Middle frontal gyrus (tissue), 1 donor: ENCODE data around the gene ANO7.

Source experiments
- DNase-seq: peaks from one replicate; pipeline ENCODE4 v3.0.0-alpha.2; 2015; ENCODE audit warnings: low spot score; ENCODE audit errors: extremely low spot score

ANO7 gene

GRCh38 chr2:241227594-241227993 is 39.1 kb downstream of the ANO7 start:
- DNase-seq = no peak

- no peak for DNase-seq
These were observed 39.8 kb downstream of the ANO7 start for GRCh38 chr2:241228081-241228859.

DNA sequence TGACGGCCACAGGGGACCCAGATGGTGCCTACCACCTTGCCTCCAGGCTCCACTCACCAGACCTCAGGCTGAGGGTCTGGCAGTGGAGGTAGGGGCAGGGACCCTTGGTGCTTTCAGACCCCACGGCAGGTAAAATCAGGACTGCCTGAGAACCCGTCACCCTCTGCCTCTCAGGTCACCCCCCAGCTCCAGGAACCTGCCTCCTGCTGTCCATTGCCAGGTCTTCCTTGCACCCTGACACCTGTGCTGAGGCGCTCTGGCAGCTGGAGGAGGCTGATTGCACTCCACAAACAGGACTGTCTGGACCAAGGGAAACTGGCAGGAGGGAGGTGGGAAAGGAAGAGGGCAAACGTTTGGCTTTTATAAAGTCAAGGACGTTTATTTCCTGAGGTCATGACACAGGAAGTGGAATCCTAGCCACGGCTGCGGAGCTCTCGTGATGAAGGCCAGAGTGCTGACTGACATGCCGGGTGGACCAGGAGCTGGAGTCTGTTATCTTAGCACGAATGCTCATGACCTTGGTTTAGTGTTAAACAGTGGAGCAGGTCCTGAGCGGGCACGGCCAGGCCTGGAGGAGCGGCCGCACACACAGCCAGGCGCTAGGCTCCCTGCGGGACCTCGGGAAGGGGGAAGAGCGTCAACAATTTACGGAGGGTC is 40.5 kb downstream of the ANO7 start:
- DNase-seq = no peak

DNA sequence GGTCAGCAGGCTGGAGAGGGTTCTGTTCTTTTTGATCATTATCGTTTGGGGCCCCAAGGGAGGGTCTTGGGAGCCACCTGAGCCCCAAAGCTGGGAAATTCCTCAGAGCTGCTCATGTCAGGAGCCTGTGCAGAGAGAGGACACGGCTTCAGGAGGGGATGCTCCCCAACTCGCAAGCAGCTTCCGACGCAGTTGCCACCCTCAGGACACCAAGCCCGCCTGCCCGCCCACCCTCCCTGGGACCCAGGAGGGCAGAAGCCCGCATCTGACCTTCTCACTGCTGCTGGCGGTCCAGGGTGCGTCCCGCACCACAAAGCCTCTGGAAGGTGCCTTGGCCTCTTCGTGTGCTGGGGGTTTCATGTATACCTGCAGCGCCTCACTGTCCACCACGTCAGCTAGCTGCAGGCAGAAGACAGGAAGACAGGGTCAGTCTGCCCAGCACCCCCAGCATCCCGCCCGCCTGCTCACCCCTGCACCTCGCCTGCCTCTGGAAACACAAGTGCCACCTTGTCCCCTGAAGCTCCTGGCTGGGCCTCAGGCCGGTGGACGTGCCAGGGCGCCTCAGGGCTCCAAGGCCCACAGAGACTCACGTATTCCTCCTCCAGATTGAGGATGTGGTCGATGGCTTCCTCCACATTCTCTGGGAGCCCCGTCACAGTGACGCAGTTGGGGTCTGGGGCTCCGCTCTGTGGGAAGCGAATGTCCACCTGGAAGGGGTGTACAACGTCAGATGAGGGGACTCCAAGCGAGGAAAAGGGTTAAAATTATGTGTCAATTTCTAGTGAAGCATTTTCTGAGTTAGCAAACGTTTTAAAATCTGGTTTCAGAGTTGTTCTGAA is 41.3 kb downstream of the ANO7 start:
- no peak for DNase-seq

GRCh38 chr2:241230435-241230834 is 42.0 kb downstream of the ANO7 start:
- DNase-seq = no peak

DNA sequence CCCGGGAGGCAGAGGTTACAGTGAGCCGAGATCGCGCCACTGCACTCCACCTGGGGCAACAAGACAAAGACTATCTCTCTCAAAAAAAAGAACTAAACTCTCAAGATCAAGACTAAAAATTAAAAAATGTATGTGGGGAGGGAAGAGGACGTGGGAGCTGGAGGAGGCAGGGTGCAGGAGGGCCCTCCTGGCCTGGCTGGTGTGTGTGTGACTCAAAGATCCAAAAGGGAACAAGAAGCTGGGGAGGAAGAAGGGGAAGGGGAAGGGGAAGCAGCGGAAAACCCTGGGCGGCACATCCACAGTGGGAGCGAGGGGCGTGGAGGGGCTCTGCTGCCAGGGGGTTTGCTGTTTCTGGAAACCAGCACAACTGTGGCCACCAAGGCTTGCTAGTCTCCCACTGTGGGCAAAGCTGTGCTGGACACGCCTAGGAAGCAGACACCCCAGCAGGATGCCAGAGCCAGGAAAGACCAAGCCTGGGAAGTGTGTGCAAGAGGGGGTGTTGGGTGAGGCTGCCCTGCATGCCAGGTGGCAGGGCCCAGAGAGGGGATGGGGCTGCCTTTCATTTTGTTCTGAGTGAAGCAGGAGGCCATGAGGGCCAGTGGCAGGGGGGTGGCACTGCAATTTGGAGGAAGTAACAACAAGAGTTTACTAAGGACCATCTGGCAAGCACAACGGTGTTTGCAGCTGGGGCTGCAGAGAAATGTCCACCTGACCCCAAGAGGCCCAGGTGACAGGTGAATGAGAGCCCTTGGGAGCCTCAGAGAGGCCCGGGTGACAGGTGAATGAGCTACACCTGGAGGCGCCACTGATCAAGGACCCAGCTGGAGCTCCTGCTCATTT is 44.5 kb downstream of the ANO7 start:
- DNase-seq = no peak

- no peak for DNase-seq
These were observed 45.8 kb downstream of the ANO7 start for GRCh38 chr2:241234066-241234790.

- no peak for DNase-seq
These were observed 46.7 kb downstream of the ANO7 start for GRCh38 chr2:241234962-241235740.

DNA sequence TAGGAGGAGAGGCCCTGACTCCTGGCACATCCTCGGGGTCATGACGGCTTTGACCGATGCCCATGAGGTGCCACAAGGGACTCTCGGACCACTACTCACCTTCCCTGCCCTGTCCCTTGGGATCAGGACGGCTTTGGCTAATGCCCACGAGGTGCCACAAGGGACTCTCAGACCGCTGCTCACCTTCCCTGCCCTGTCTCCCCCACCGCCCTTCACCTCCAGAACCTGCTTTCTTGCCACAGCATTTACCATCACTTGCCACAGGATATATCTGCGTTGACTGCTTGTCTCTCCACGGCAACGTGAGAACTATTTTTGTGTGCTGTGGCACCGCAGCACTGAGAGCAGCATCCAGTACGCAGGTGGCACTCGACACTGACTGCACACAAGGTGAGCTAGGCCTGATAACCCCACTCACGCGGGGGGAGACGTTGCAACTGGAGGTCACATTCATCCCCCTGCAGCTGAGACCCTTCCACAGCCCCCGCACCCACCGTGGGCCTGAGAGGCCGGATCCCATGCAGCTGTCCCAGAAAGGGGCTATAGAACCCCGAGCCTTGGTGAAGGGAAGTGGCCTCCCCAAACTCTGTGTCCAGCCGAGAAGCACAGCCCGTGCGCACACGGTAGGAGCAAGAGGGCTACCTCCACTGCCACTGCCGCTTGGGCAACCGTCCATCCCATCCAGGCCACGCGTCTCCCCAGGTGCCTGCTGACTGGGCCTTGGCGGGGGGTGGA is 47.5 kb downstream of the ANO7 start:
- no peak for DNase-seq

DNA sequence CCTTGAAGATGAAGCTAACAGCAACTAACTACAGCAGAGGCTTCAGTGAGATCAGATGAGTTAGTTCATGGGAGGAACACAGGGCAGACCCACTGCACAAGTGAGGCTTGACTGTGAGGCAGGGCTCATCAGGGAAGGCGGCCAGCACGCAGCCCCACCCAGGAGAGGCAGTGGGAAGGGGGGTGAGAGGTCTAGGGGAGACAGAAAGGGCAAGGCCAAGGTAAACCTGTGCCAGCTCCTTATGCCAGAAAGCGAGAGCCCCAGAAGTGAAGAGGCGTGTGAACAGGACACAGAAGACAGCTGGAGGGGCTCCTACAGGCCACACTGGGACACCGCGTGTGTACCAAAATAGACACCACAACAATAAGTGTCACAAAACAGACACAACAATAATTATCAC is 48.6 kb downstream of the ANO7 start:
- DNase-seq = no peak

DNA sequence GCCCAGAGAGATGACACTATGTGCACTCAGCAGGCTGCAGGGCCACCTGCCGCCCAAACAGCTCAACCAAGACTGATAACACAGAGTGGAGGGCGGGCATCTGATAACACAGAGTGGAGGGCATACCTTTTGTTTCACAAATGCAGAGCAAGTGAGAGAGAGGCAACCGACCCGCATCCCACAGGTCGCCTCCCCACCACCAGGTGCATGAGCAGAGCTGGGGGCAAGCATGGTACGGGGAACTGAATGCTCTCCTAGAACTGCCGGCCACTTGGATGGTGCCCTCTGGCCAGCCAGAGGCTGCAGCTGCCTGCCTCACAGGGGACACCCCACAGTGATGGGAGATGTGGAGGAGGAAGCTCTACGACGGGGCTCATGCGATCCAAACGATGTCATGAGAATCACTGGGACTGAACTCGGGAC is 49.5 kb downstream of the ANO7 start:
- DNase-seq = no peak

DNA sequence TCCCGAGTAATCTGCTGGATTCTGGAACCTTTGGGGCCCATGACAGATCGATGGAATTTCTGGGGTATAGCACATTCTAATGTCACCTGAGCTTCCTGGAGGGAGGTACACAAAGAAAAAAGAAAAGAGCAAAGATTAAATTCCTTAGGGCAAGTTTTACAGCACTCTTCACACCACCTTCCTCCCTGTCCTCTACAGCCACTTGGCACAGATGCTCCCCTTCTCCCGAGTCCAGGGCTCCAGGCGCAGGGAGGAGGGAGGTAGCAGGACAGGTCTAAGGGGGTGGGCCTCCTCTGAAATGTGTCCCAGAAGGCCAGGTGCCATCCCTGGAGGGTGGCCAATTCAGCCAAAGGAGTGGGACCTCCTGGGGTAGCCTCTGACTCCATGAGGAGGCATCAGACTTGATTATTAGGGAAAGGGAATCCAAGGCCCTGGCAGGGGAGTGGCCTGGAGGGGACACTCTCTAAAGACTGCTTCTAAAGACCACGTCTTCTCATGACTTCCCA is 50.3 kb downstream of the ANO7 start:
- DNase-seq = no peak

DNA sequence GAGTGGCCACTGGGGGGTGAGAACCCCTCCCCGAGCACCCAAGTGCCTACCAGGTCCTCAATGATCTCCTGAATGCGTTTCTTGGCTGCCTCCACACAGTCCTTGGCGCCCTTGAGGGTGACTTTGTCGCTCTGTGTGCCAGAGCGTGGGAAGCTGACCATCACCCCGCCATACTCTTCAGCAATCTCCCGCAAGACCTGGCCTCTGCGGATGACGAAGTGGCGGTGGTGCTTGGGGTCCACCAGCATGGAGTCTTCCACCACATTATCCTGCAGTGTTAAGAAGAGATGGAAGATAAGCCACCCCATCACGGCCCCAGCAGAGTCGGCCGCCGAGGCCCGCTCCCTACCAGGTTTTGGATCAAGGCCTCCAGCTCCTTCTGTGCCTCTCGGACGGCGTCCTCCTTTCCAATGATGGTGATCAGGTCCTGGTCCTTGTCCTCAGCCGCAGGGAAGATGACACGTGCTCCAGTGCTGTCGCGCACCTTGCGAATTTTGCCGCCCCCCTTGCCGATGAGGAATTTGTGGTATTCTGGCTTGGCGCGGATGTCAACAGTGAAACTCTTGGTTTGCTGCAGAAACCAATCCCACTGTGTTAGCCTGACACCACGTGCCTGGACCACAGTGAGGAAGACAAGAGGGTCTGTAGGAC is 51.2 kb downstream of the ANO7 start:
- DNase-seq = no peak

GRCh38 chr2:241240320-241241004 is 52.0 kb downstream of the ANO7 start:
- DNase-seq = no peak

DNA sequence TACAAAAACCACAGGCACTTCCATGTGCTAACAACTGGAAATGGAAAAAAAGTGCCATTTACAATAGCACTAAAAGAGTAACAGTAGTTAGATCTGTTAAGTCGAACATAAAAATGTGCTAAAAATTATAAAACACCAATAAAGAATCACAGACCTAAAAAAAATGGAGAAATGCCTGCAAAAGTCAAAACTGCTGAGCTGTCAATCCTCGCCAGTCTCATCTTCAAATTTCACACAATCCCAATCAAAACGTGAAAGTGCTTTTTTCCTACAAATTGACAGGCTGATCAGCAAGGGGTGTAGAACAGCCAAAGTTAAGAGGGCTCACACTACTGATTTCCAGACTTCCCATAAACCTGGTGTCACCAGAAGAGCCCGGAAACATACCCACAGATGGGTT is 53.2 kb downstream of the ANO7 start:
- DNase-seq = no peak

GRCh38 chr2:241242306-241242705 is 53.8 kb downstream of the ANO7 start:
- DNase-seq = no peak

- no peak for DNase-seq
These were observed 55.9 kb downstream of the ANO7 start for GRCh38 chr2:241244368-241244767.

DNA sequence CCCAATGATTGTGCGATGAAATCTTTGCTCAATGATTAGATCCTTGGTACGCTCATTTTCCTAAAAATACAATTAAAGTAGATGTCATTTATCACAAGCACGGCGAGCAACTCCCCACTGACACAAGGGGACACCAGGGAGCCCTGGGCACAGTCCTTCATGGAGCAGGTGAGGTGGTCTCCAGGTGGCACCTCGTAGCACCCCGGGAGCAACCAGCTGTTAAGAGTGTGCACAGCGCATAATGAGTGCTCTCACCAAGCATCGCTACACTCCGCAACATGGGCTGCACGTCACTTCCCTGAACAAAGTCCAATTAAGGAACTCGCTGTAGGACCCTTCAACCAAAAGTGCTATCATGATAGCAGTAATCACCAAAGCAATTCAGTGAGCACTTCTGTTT is 59.8 kb downstream of the ANO7 start:
- no peak for DNase-seq
